GM21528 (cell line): Measurements from ENCODE around the gene ZC3H11A.
"Not testable (repeated sequence)": the region's sequence is repeated elsewhere in the genome, so short reads cannot be mapped to it uniquely, and the experiment has no call there.

Experiments used
- ATAC-seq: cut with Tn5 transposase; IDR thresholded peaks from one replicate; pipeline ENCODE4 v1.9.1; 2021; ENCODE audit warnings: mild to moderate bottlenecking, moderate library complexity; ENCODE audit not compliant: unreplicated experiment, low FRiP score

Gene ZC3H11A

GRCh38 chr1:203778789-203779188 is 16.6 kb upstream of the ZC3H11A start:
- ATAC-seq: no peak

DNA sequence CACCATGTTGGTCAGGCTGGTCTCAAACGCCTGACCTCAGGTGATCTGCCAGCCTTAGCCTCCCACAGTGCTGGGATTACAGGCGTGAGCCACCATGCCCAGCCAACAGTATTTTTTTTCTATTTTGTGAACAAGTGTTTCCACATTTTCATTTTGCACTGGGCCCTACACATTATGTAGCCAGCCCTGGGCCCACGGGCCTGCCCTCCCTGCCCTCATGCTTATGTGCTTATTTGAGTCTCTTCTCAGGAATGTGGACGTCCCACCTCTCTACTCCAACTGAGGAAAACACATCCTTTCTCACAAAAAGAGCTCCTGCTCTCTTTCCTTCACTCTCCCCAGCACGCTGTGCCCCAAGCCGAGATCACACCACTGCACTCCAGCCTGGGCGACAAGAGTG is 13.5 kb upstream of the ZC3H11A start:
- no peak for ATAC-seq

DNA sequence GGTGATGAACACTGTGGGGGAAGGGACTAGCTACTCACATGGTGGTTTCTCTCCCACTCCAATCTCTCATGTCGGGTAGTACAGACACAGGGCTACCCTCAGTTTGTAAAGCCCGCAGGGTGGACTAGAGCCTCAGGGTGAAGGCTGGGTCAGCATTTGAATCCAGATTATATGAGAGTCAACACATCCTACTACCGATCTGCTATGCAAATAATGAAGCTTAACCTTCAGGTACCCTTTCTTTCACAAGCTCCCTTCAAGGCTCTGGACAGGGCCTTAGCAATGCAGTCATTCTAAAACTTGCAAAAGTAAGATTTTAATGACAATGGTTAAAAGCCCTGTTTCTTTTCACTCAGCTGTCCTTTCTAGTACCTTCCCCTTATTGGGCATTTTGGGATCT is 5.5 kb upstream of the ZC3H11A start:
- ATAC-seq: no peak

DNA sequence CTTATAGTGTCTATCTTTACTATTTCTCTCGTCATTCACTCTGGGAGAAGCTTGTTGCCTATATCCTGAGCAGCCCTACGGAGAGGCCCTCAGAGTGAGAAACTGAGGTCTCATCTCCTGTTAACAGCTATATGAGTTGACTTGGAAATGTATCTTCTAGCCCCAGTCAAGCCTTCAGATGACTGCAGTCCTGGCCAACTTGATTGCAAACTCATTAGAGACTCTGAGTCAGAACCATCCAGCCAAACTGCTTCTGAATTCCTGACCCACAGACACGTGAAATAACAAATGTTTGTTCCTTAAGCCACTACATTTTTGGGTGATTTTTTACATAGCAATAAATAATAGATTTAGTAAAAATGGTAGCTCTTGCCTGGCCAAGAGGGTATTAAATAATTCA is 3.9 kb upstream of the ZC3H11A start:
- no peak for ATAC-seq

DNA sequence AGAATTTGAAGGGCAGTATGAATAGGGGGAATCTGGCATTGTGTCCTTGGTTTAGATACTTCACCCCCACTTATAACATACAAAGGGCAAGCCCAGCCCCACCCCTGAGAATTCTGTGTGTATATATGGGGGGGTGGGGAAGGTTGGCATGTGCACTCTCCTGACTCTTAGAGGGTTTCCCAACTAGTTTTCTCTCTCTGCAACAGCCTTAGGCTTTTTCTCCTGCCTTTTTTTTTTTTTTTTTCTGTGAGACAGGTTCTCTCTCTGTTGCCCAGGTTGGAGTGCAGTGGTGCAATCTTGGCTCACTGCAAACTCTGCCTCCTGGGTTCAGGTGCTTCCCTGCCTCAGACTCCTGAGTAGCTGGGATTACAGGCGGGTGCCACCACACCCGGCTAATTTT is 2.9 kb upstream of the ZC3H11A start:
- ATAC-seq: no peak

GRCh38 chr1:203793561-203793960 is 1.9 kb upstream of the ZC3H11A start:
- ATAC-seq: not testable (repeated sequence)

DNA sequence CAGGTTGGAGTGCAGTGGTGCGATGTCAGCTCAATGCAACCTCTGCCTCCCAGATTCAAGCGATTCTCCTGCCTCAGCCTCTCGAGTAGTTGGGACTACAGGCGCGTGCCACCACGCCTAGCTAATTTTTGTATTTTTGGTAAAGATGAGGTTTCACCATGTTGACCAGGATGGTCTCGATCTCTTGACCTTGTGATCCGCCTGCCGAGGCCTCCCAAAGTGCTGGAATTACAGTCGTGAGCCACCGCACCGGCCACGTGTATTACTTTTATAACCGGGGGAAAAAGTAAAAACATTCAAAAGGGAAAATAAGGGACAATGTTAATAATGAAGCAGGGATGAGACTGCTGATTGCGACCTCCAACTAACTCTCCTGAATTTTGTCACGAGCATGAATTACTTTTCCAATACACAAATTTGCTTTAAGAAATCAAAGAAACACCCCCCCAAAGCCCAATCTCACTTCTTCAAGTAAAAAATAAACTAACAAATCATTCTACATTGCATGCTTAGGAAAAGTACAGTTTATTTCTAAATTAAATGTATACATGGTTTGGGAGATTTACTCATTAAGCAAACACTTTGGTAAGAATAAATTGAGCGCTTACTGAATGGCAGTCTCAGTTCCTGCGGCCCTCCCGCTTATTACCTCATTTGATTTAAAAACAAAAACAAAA is 521 bp upstream of the ZC3H11A start:
- ATAC-seq: no peak

DNA sequence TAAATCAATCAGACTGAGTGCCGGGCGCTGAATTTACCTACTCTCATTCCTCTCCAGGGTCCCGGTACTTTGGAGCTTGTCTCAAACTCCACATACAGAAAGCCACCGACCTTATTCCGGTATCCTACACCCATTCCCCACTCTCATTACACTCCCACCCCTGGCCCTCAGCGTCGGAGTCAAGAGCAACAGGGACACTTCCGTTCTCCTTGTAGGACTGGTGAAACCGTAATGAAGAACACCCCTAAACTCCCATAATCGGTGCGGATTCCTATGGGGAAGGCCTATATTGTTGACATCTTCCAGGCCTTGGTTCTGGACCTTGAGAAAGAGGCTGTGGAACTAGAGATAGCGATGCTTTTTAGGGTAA is 798 bp downstream of the ZC3H11A start:
- ATAC-seq: peak; percentile 21

DNA sequence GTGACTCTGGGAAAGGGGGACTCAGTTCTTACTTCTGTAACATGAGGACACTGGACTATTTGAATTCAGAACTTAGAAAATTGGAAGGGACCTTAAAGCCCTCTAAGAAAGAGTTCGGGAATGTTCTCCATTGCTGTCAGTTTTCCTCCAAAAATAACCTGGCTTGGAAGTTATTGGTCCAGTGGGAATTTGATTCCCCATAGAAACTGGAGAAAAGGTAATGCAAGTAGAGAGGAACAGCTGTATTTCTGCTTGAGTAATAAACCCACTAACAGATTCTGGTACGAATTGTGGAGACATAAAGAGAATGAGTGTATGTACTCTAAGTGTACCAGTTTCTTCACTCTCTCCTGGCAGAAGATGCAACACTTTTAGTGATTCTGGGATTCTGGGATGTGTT is 1.8 kb downstream of the ZC3H11A start:
- ATAC-seq: no peak

- ATAC-seq: no peak
Measured at GRCh38 chr1:203797948-203798655, 2.7 kb downstream of the ZC3H11A start.

DNA sequence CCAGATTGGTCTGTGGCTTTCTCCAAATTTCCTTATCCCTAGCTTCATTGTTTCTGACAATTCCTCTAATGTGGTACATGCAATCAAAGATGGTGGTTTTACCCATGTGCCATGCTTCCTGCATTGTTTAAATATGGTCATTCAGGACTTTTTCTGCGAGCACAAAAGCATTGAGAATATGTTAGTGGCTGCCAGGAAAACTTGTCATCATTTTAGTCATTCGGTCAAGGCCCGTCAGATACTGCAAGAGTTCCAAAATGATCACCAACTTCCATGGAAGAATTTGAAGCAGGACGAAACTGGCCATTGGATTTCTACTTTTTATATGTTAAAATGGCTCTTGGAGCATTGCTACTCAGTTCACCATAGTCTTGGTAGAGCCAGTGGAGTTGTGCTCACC is 3.7 kb downstream of the ZC3H11A start:
- ATAC-seq: no peak

GRCh38 chr1:203799971-203800370 is 4.5 kb downstream of the ZC3H11A start:
- ATAC-seq: no peak

GRCh38 chr1:203805689-203806088 is 10.3 kb downstream of the ZC3H11A start:
- ATAC-seq: no peak

DNA sequence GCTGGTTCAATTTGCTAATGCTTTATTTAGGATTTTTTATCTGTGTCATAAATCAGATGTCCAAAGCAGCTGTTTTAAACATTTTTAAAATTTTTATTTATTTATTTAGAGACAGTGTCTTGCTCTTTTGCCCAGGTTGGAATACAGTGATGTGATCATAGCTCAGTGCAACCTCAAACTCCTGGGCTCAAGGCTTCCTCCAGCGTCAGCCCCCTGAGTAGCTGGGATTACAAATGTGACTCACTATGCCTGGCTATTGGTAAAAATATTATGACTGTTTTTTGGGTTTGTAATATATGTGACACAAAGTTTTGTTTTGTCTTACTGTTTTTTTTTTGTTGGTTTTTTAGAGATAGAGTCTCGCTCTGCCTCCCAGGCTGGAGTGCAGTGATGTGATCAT is 11.8 kb downstream of the ZC3H11A start:
- no peak for ATAC-seq

GRCh38 chr1:203813581-203814341 is 18.3 kb downstream of the ZC3H11A start:
- no peak for ATAC-seq

DNA sequence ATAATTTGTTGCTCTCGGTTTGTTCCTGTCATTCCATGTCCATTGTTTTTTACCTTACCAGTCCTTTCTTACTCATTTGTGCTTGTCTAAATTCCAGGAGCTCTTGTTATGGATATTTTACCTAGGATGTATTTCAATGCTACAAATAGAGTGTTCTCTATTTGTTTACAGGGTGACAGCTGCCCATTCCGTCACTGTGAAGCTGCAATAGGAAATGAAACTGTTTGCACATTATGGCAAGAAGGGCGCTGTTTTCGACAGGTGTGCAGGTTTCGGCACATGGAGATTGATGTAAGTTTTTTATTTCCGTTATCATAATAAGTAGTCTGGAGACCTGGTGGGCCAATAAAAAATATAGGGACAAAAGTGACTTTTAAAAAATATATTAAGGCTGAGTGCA is 23.0 kb downstream of the ZC3H11A start:
- ATAC-seq: no peak

- no peak for ATAC-seq
Measured at GRCh38 chr1:203823306-203823705, 27.9 kb downstream of the ZC3H11A start.

- ATAC-seq: no peak
Measured at GRCh38 chr1:203826175-203826574, 30.8 kb downstream of the ZC3H11A start.

- ATAC-seq: no peak
Measured at GRCh38 chr1:203828002-203828401, 32.6 kb downstream of the ZC3H11A start.

DNA sequence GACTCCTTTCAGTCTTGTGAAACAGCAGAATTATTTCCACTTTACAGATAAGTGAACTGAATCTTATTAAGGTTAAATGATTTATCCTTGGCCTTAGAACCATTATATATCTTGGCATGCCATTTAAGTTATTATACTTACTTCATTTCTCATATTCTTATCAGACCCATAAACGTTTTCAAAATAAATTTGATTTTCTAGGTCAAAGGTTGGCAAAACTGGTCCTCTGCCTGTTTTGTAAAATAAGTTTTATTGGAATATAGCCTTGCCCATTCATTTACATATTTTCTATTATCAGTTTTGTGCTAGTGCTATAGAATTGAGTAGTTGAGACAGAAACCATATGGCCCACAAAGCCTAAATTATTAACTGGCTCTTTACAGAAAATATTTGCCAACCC is 33.1 kb downstream of the ZC3H11A start:
- ATAC-seq: no peak

- not testable (repeated sequence) for ATAC-seq
Measured at GRCh38 chr1:203829247-203829646, 33.8 kb downstream of the ZC3H11A start.

- ATAC-seq: no peak
Measured at GRCh38 chr1:203835476-203835875, 40.1 kb downstream of the ZC3H11A start.
